Muscle layer of colon (tissue), 2 donors: ENCODE results near the gene MYEF2.

Experiments
- H3K27ac ChIP-seq: one replicate; pipeline ENCODE4 v1.7.0; 2013; ENCODE audit warnings: low read depth, mild to moderate bottlenecking, low read length, moderate library complexity
- H3K27me3 ChIP-seq, 2 donors: one replicate each; pipeline ENCODE4 v1.7.0; 2013; ENCODE audit warnings: low read length in 2 of 2, mild to moderate bottlenecking in 2 of 2; ENCODE audit not compliant: insufficient read depth in 2 of 2, control insufficient read depth in 1 of 2
- H3K36me3 ChIP-seq: one replicate; pipeline ENCODE4 v1.7.0; 2013; ENCODE audit warnings: mild to moderate bottlenecking, low read length; ENCODE audit not compliant: insufficient read depth
- H3K4me1 ChIP-seq: one replicate; pipeline ENCODE4 v1.7.0; 2013; ENCODE audit warnings: mild to moderate bottlenecking, low read length; ENCODE audit not compliant: insufficient read depth
- H3K4me3 ChIP-seq, 2 donors: one replicate each; pipeline ENCODE4 v1.7.0; 2013; ENCODE audit warnings: low read length in 2 of 2, low read depth in 1 of 2, mild to moderate bottlenecking in 1 of 2, moderate library complexity in 1 of 2
- H3K9ac ChIP-seq: one replicate; pipeline ENCODE4 v1.7.0; 2013; ENCODE audit warnings: low read length
- H3K9me3 ChIP-seq: one replicate; pipeline ENCODE4 v1.7.0; 2013; ENCODE audit warnings: mild to moderate bottlenecking, low read length
- donor health status: abdominal sarcoma.
- donor health status: Adenocarcinoma of cecum.

MYEF2 gene

DNA sequence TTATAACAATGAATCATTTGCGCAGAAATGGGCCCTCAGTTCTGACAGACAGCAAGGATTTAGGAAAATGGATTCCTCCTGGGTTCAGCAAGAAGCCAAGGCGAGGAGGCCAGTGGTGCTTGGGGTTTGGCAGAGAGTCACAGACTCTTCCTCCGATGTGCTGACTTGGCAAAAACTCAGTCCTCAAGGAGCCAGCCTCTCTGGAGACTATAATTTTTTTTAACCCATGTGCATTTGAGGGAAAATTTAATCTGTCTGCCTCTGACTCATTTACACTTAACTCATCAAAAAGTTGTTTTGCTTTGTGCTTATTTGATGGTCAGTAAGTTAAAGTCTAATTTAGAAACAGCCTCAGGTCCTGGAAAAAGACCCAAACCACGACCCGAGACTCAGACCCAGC lies 91.5 kb downstream of the MYEF2 start:
- Histone ChIP-seq H3K27me3 (no peaks in the 10 kb centered on the region), H3K4me1 (no peaks in the 10 kb centered on the region), H3K27ac (no peak overlapping the region)

DNA sequence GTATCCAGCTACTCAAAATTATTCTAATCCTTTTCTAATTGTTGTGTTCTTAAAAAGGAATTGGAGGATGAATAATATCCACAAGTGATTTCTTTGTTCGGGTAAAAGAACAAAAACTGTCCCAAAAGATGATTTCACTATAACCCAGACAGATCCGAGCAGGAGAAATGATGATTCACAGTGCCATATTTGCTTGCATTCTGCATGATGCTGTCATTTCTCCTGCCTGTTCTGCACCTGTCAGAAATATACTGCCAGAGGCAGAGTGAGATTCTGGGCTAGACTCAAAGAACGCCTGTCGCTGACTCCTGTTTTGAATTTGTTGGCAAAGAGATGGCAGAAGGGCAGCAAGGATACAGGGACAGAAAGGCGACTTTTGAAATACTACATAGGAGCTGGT lies 92.0 kb downstream of the MYEF2 start:
- Histone ChIP-seq H3K9ac (no peak overlapping the region), H3K4me1 (no peaks in the 10 kb centered on the region)

More for the DNA sequence above, 91.5 kb downstream of the MYEF2 start:
- no peaks in the 10 kb centered on the region for H3K9me3 ChIP-seq
- no peaks in the 10 kb centered on the region for H3K36me3 ChIP-seq
- no peak overlapping the region for H3K4me3 ChIP-seq
- no peak overlapping the region for H3K9ac ChIP-seq

DNA sequence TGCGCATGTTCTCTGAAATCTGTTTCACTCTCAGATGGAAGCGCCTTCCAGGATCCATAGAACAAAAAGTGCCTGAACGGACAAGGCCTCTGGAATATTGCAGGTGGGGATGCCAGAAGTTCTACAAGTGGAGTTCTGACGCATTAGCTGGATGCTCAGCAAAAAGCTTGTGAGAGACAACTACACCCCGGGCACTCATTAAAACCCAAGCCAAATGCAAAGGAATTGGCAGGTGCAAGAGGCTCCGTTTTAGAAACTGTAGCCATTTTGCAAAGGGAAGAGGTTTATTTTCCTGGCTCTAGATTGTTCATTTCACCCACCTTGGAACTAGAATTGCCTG lies 92.5 kb downstream of the MYEF2 start:
- Histone ChIP-seq H3K9me3 (no peaks in the 10 kb centered on the region), H3K9ac (no peak overlapping the region), H3K27me3 (no peaks in the 10 kb centered on the region), H3K4me1 (no peaks in the 10 kb centered on the region), H3K36me3 (no peaks in the 10 kb centered on the region), H3K4me3 (no peak overlapping the region), H3K27ac (no peak overlapping the region)

More for the DNA sequence above, 92.0 kb downstream of the MYEF2 start:
- H3K27me3 ChIP-seq = no peaks in the 10 kb centered on the region
- no peaks in the 10 kb centered on the region for H3K36me3 ChIP-seq
- H3K27ac ChIP-seq = no peak overlapping the region
- no peak overlapping the region for H3K4me3 ChIP-seq
- no peaks in the 10 kb centered on the region for H3K9me3 ChIP-seq

DNA sequence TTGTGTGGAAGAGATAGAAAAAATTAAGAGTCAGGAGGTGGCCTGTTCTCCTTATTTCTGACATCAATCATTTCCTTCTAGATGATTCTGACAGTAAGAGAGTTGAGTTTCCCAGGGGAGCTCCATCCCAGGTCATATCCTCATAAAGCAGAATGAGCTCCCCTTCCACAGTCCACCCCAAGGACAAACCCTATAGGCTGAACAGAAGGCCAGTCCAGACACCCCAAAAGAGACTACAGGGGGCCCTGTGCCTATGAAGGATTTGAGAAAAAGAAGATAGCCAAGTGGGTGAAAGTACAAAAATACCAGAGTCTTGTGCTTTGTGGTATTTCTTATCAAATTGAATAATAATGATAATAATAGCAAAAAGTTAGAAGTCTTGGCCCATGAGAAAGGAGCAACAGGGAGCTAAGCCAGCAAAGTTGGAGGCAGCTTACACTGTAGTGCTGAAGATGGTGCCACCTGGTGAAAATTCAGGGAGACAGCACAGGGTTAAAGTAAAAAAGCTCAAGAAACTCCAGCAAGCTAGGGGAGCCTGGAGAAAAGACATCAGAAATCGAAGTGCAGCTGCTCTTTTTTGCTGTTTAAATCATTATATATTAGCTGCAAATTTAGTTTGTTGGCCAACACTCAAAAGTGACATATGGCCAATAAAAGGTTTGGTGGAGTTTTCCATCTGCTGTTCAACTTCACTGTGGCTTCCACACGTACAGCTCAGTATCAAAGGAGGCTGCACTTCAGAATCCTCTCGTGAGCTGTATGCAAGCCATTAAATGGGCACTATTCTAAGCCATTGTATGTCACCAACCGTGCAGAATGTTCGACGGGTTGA lies 93.1 kb downstream of the MYEF2 start:
- H3K27me3 ChIP-seq = no peaks in the 10 kb centered on the region
- H3K4me3 ChIP-seq = no peak overlapping the region
- H3K36me3 ChIP-seq = no peaks in the 10 kb centered on the region
- H3K27ac ChIP-seq = no peak overlapping the region
- H3K9me3 ChIP-seq = no peaks in the 10 kb centered on the region
- no peaks in the 10 kb centered on the region for H3K4me1 ChIP-seq
- H3K9ac ChIP-seq = no peak overlapping the region
